Spleen (tissue), 11 donors: ENCODE measurements around the gene PDGFD. TPM values are rescaled to one million over a fixed set of nuclear protein-coding genes. Genes with fewer than 3 reads are reported as not detected.

Experiments
- DNase-seq: peaks from one replicate; pipeline ENCODE4 v3.0.0-alpha.2; 2020
- H3K27ac ChIP-seq, 8 donors: fragments of 200-600 bp; sonication (generic) in 7 of 8; 1 replicate in 4 of 8; 2 replicates in 4 of 8; pipeline versions ENCODE4 v1.5.0 to v1.8.0; 2016 to 2021; ENCODE audit warnings: inconsistent platforms in 4 of 8, mild to moderate bottlenecking in 4 of 8, moderate library complexity in 1 of 8
- H3K27me3 ChIP-seq, 7 donors: fragments of 200-600 bp; sonication (generic) in 6 of 7; replicated peaks in 1 of 7; 1 replicate in 4 of 7; 2 replicates in 3 of 7; pipeline versions ENCODE4 v1.5.0 to v1.8.0; 2016 to 2021; ENCODE audit warnings: inconsistent platforms in 3 of 7, mild to moderate bottlenecking in 1 of 7
- H3K36me3 ChIP-seq, 6 donors: fragments of 200-600 bp; sonication (generic) in 5 of 6; 1 replicate in 4 of 6; 2 replicates in 2 of 6; pipeline versions ENCODE4 v1.5.0 to v1.8.0; 2016 to 2021; ENCODE audit warnings: inconsistent platforms in 2 of 6
- H3K4me1 ChIP-seq, 6 donors: fragments of 200-600 bp; sonication (generic) in 5 of 6; 1 replicate in 3 of 6; 2 replicates in 3 of 6; pipeline versions ENCODE4 v1.5.0 to v1.8.0; 2016 to 2021; ENCODE audit warnings: inconsistent platforms in 3 of 6
- H3K4me3 ChIP-seq, 8 donors: fragments of 200-600 bp; sonication (generic) in 7 of 8; 1 replicate in 4 of 8; 2 replicates in 4 of 8; pipeline versions ENCODE4 v1.5.0 to v1.8.0; 2016 to 2021; ENCODE audit warnings: inconsistent platforms in 4 of 8, mild to moderate bottlenecking in 4 of 8, moderate library complexity in 2 of 8
- H3K9me3 ChIP-seq, 8 donors: fragments of 200-600 bp; sonication (generic) in 7 of 8; 1 replicate in 4 of 8; 2 replicates in 4 of 8; pipeline versions ENCODE4 v1.5.0 to v1.8.0; 2016 to 2021; ENCODE audit warnings: inconsistent platforms in 4 of 8
- POLR2A ChIP-seq, 3 donors: fragments of 450-650 bp; IDR thresholded peaks; one replicate each; pipeline ENCODE4 v1.5.1; 2017; ENCODE audit warnings: antibody characterized with exemption in 3 of 3, mild to moderate bottlenecking in 1 of 3
- POLR2AphosphoS5 ChIP-seq, 3 donors: sonication (generic); formaldehyde crosslinking; IDR thresholded peaks; one replicate each; pipeline ENCODE4 v1.5.1; 2017; ENCODE audit warnings: antibody characterized with exemption in 3 of 3
- WGBS, 5 donors: extraction: QIAGEN DNeasy Blood & Tissue Kit in 3 of 5; methylation state at CpG; one replicate each; pipeline versions ENCODE4 v1.1.5 to v1.1.7; 2013 to 2018; 5-methylcytosine and 5-hydroxymethylcytosine counted together
- intact Hi-C: fragments of 100-400 bp; cut with DNase I; formaldehyde crosslinking; loops from one replicate; pipeline ENCODE4 v1.15.0; 2023; ENCODE audit warnings: low total_unique reads
- polyA plus RNA-seq, 3 donors: library from polyadenylated mRNA; stranded (reverse); fragments of 200-250 nt; gene quantifications; one replicate each; pipeline ENCODE4 v1.2.1, GENCODE V29; 2013
- total RNA-seq, 7 donors: library from RNA; depleted of rRNA in 3 of 7; stranded (reverse); fragments of >200 nt in 3 of 7; fragmentation: NEBNext Ultra II Directional in 4 of 7; extraction: Animal tissue kit (Norgen Biotek cat#: 25700) in 4 of 7; gene quantifications; one replicate each; pipeline versions ENCODE4 v1.1.0 to v1.2.1, GENCODE V29; 2016 to 2021
- TF ChIP-seq, protein P1 (sequence below), 11 experiments: fragments of 200-600 bp in 7 of 11; fragments of 450-650 bp in 4 of 11; sonication (generic) in 4 of 11; IDR thresholded peaks in 8 of 11; conservative IDR thresholded peaks in 3 of 11; 1 replicate in 7 of 11; 2 replicates in 4 of 11; pipeline versions ENCODE4 v1.4.0 to v1.8.0; 2016 to 2021; ENCODE audit warnings: antibody characterized with exemption in 11 of 11, inconsistent platforms in 4 of 11, mild to moderate bottlenecking in 1 of 11
- donor health status: healthy with polysubstance abuse.
- donor health status: DM: no; HTN: no; CAD: no; lungs with moderate emphysema.
- donor health status: DM: no; HTN: no; CAD: no.
- donor health status: Bipolar disorder and iron deficiency.
- donor health status: healthy.
- donor health status: DM: no; HTN: no; CAD: no.
- donor health status: DM: yes; HTN: yes; CAD: no.

PDGFD gene
- total and polyA plus RNA-seq, 10 donors = 0.43 to 7.1 (median 3.4) TPM

DNA sequence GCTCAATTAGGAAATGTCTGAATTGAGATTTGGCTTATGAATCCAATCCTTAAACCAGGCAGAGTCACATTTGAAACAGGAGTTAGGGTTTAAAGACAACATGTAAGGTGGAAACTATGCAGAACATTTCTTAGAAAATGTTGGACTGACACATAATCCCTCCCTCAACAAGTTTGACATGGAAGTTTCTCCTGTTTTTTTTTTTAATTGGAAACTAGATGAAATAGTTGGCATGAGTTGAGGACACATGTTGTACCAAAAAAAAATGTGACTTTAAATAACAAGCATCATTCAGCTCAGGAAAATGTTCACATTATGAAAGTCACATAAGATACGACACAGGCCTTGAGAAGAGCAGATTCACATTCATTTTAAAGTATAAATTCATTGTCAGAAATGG lies 282.4 kb downstream of the PDGFD start:
- intact Hi-C loops = no loop called here
- Histone ChIP-seq H3K4me3 (no peak overlapping the region), H3K27ac (no peak overlapping the region), H3K4me1 (no peaks in the 10 kb centered on the region), H3K36me3 (no peaks in the 10 kb centered on the region), H3K27me3 (no peaks in the 10 kb centered on the region), H3K9me3 (no peaks in the 10 kb centered on the region)
- 79 to 90% (median 83%) methylated on average over 1 of the region's 1 CpG for WGBS, 5 donors
- TF ChIP-seq, protein P1, sequence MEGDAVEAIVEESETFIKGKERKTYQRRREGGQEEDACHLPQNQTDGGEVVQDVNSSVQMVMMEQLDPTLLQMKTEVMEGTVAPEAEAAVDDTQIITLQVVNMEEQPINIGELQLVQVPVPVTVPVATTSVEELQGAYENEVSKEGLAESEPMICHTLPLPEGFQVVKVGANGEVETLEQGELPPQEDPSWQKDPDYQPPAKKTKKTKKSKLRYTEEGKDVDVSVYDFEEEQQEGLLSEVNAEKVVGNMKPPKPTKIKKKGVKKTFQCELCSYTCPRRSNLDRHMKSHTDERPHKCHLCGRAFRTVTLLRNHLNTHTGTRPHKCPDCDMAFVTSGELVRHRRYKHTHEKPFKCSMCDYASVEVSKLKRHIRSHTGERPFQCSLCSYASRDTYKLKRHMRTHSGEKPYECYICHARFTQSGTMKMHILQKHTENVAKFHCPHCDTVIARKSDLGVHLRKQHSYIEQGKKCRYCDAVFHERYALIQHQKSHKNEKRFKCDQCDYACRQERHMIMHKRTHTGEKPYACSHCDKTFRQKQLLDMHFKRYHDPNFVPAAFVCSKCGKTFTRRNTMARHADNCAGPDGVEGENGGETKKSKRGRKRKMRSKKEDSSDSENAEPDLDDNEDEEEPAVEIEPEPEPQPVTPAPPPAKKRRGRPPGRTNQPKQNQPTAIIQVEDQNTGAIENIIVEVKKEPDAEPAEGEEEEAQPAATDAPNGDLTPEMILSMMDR (IDR thresholded peaks at IDR 0.05 in 8 of 11, conservative IDR thresholded peaks at IDR 0.05 in 3 of 11) = no peak
- TF ChIP-seq POLR2A (IDR thresholded peaks at IDR 0.05) (no peak), POLR2AphosphoS5 (IDR thresholded peaks at IDR 0.05) (no peak)
- no peak for DNase-seq

DNA sequence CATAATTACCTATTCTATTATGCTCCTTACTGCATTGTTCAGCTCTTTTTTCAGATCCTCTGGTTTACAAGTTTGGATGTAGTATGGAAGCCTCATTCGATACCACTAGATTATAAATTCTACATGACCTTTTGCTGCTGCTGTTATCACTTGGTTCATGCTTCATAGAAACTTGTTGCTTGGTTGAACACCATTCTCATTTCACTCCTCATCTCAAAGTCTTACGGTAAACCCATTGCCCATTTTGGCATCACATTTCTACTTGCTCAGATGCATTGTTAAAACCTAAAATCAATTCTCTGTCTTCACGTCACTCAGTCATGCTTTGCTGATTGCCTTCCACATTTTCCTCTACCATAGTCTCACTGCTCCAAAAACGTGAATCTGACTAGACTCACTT lies 283.0 kb downstream of the PDGFD start:
- TF ChIP-seq POLR2AphosphoS5 (IDR thresholded peaks at IDR 0.05) = no peak
- no peak for TF ChIP-seq POLR2A (IDR thresholded peaks at IDR 0.05)
- TF ChIP-seq, protein P1 (IDR thresholded peaks at IDR 0.05 in 8 of 11, conservative IDR thresholded peaks at IDR 0.05 in 3 of 11) = no peak
- WGBS, 5 donors = 65 to 82% (median 79%) methylated on average over 4 of the region's 4 CpGs

DNA sequence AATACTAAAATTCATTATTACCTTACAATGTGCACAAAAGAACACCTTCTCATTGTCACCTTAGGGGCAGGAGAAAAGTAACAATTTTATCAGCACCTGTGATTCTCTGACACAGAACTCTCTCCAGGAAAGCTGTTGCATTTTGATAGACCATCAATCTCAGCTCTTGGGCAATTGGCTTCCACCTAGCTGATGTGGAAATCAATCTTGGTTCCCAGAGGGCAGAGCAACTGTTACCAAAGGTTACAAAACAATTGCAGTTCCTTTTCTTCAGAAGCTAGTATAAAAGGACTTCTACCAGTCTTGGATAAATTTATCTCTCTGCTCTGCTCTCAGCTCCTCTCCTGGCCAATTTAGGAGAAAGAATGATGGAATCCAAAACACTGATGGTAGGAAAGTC lies 285.3 kb downstream of the PDGFD start:
- Histone ChIP-seq H3K27me3 (no peaks in the 10 kb centered on the region), H3K9me3 (no peaks in the 10 kb centered on the region), H3K4me1 (peaks cover 0 to 3% (median 0%) of the 10 kb centered on the region in 6 donors), H3K27ac (no peak overlapping the region), H3K36me3 (no peaks in the 10 kb centered on the region), H3K4me3 (no peak overlapping the region)
- no peak for DNase-seq
- intact Hi-C loops = no loop called here
- TF ChIP-seq POLR2A (IDR thresholded peaks at IDR 0.05) (no peak), POLR2AphosphoS5 (IDR thresholded peaks at IDR 0.05) (no peak)
- TF ChIP-seq, protein P1 (IDR thresholded peaks at IDR 0.05 in 8 of 11, conservative IDR thresholded peaks at IDR 0.05 in 3 of 11) = no peak

More for the DNA sequence above, 283.0 kb downstream of the PDGFD start:
- no peak overlapping the region for H3K4me3 ChIP-seq
- intact Hi-C loops = no loop called here
- no peak for DNase-seq
- no peaks in the 10 kb centered on the region for H3K9me3 ChIP-seq
- no peaks in the 10 kb centered on the region for H3K27me3 ChIP-seq
- H3K27ac ChIP-seq = no peak overlapping the region
- H3K4me1 ChIP-seq = peaks cover 0 to under 1% (median 0%) of the 10 kb centered on the region in 6 donors
- H3K36me3 ChIP-seq = no peaks in the 10 kb centered on the region

DNA sequence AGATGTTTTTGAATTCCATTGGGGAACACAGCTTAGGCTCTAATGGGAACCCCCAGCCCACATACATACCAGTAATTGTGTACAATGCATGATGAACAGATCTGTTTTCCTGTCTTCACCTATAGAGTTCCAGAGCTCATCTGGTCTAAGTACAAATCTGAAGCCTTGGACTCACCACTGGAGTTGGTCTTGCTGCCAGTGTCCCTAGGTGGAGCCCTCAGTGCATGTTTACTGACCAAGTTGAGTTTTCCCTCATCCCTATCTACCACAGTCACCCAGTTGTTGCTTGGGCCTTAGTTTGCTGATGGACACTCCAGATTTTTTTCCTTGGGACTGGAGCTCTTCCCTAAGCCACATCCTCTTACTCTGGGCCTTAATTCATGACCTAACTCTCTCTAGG lies 286.7 kb downstream of the PDGFD start:
- no peaks in the 10 kb centered on the region for H3K27me3 ChIP-seq

More for the DNA sequence above, 286.7 kb downstream of the PDGFD start:
- intact Hi-C loops = no loop called here
- no peak overlapping the region for H3K4me3 ChIP-seq
- no peaks in the 10 kb centered on the region for H3K36me3 ChIP-seq
- H3K27ac ChIP-seq = no peak overlapping the region
- TF ChIP-seq, protein P1 (IDR thresholded peaks at IDR 0.05 in 8 of 11, conservative IDR thresholded peaks at IDR 0.05 in 3 of 11) = no peak
- no peak for TF ChIP-seq POLR2A (IDR thresholded peaks at IDR 0.05)
- TF ChIP-seq POLR2AphosphoS5 (IDR thresholded peaks at IDR 0.05) = no peak
- DNase-seq = no peak
- H3K9me3 ChIP-seq = no peaks in the 10 kb centered on the region
- H3K4me1 ChIP-seq = peaks cover 0 to 3% (median 0%) of the 10 kb centered on the region in 6 donors
